B cell (primary cell): ENCODE data around the gene FSTL3. TPM values are rescaled to one million over a fixed set of nuclear protein-coding genes. Genes with fewer than 3 reads are reported as not detected.
A peak's percentile ranks its signal among the peaks of the same experiment; 100 is the strongest.

Source experiments
- ATAC-seq: fragments of 200-7000 bp; cut with Tn5 transposase; one replicate; pipeline ENCODE4 v1.10.0; 2021; ENCODE audit warnings: low read depth, mild to moderate bottlenecking, moderate number of reproducible peaks, moderate library complexity
- CTCF ChIA-PET: fragments of 350-600 bp; sonication (Branson Sonifier 250); formaldehyde crosslinking; loops from one replicate; lab custom pipeline; 2021; ENCODE audit warnings: antibody characterized with exemption, inconsistent platforms; lab: Charles Lee
- POLR2A ChIA-PET: fragments of 350-600 bp; sonication (Branson Sonifier 250); formaldehyde crosslinking; loops from one replicate; lab custom pipeline; 2021; ENCODE audit warnings: antibody characterized with exemption; lab: Charles Lee
- DNase-seq: peaks from one replicate; pipeline ENCODE4 v3.0.0; 2013
- H2AFZ ChIP-seq: 2 replicates; pipeline ENCODE4 v1.6.1; 2012; ENCODE audit warnings: mild to moderate bottlenecking, low read depth, low read length; ENCODE audit not compliant: insufficient read depth, poor library complexity, severe bottlenecking
- H3K27ac ChIP-seq, 2 donors: 1 replicate in 1 of 2; 2 replicates in 1 of 2; pipeline ENCODE4 v1.5.1; 2012 to 2013; ENCODE audit warnings: low read length in 2 of 2, mild to moderate bottlenecking in 2 of 2, moderate library complexity in 1 of 2
- H3K27me3 ChIP-seq, 4 experiments: fragments of 200-600 bp in 1 of 4; sonication (generic) in 1 of 4; replicated peaks in 1 of 4; 1 replicate in 2 of 4; 2 replicates in 2 of 4; pipeline versions ENCODE4 v1.6.1 to v1.7.0; 2013 to 2016; ENCODE audit warnings: low read length in 3 of 4, mild to moderate bottlenecking in 2 of 4, mixed read lengths in 1 of 4, moderate library complexity in 1 of 4; ENCODE audit not compliant: insufficient read depth in 4 of 4, control insufficient read depth in 3 of 4; ENCODE audit errors: control extremely low read depth in 1 of 4
- H3K36me3 ChIP-seq, 2 experiments: replicated peaks in 1 of 2; 1 replicate in 1 of 2; 2 replicates in 1 of 2; pipeline versions ENCODE4 v1.6.1 to v1.7.1; 2013; ENCODE audit warnings: low read length in 1 of 2; ENCODE audit not compliant: insufficient read depth in 2 of 2, control insufficient read depth in 1 of 2; ENCODE audit errors: control extremely low read depth in 1 of 2, extremely low read depth in 1 of 2
- H3K4me1 ChIP-seq, 2 donors: fragments of 200-600 bp in 1 of 2; sonication (generic) in 1 of 2; 1 replicate in 1 of 2; 2 replicates in 1 of 2; pipeline versions ENCODE4 v1.5.1 to v1.6.1; 2013 to 2017; ENCODE audit warnings: low read length in 2 of 2; ENCODE audit not compliant: control insufficient read depth in 2 of 2, insufficient read depth in 2 of 2
- H3K4me2 ChIP-seq: replicated peaks from 2 replicates; pipeline ENCODE3; 2012; ENCODE audit warnings: mild to moderate bottlenecking, low read depth, low read length; ENCODE audit not compliant: poor library complexity, severe bottlenecking
- H3K4me3 ChIP-seq, 5 experiments: fragments of 200-600 bp in 1 of 5; sonication (generic) in 1 of 5; 1 replicate in 3 of 5; 2 replicates in 2 of 5; pipeline versions ENCODE4 v1.5.1 to v1.7.0; 2011 to 2016; ENCODE audit warnings: low read length in 4 of 5, mild to moderate bottlenecking in 4 of 5, low read depth in 2 of 5, control low read depth in 1 of 5, moderate library complexity in 1 of 5; ENCODE audit not compliant: insufficient read depth in 1 of 5; ENCODE audit errors: control extremely low read depth in 1 of 5, extremely low read depth in 1 of 5
- H3K79me2 ChIP-seq: fragments of 200-600 bp; sonication (generic); one replicate; pipeline ENCODE4 v1.6.0; 2016; ENCODE audit warnings: low read length; ENCODE audit not compliant: control insufficient read depth, insufficient read depth
- H3K9ac ChIP-seq: fragments of 200-600 bp; sonication (generic); 2 replicates; pipeline ENCODE4 v1.6.1; 2017; ENCODE audit warnings: mild to moderate bottlenecking, low read length, moderate library complexity
- H3K9me3 ChIP-seq, 3 donors: one replicate each; pipeline versions ENCODE4 v1.6.1 to v1.7.1; 2013; ENCODE audit warnings: low read length in 2 of 3; ENCODE audit not compliant: control insufficient read depth in 2 of 3, insufficient read depth in 1 of 3; ENCODE audit errors: control extremely low read depth in 1 of 3
- H4K20me1 ChIP-seq: 2 replicates; pipeline ENCODE4 v1.6.0; 2012; ENCODE audit warnings: mild to moderate bottlenecking, low read length; ENCODE audit not compliant: insufficient read depth, control insufficient read depth, poor library complexity, severe bottlenecking
- H3K27ac Mint-ChIP-seq: one replicate; pipeline ENCODE4 v1.8.0; 2021; ENCODE audit warnings: mixed read lengths
- H3K27me3 Mint-ChIP-seq: one replicate; pipeline ENCODE4 v1.8.0; 2021; ENCODE audit warnings: mixed read lengths
- H3K4me1 Mint-ChIP-seq: one replicate; pipeline ENCODE4 v1.8.0; 2021; ENCODE audit warnings: mixed read lengths
- H3K4me3 Mint-ChIP-seq: one replicate; pipeline ENCODE4 v1.8.0; 2021; ENCODE audit warnings: mixed read lengths
- H3K9me3 Mint-ChIP-seq: one replicate; pipeline ENCODE4 v1.8.0; 2022; ENCODE audit warnings: mixed read lengths; ENCODE audit not compliant: insufficient read depth
- EZH2 ChIP-seq: IDR thresholded peaks from 2 replicates; pipeline ENCODE4 v1.6.1; 2012; ENCODE audit warnings: borderline replicate concordance, low read depth, mild to moderate bottlenecking, moderate library complexity, low read length; ENCODE audit not compliant: insufficient read depth, poor library complexity, severe bottlenecking
- WGBS: methylation state at CpG from one replicate; pipeline ENCODE4 v1.1.5; 2013; ENCODE audit warnings: missing lambda C conversion rate; ENCODE audit not compliant: insufficient coverage; 5-methylcytosine and 5-hydroxymethylcytosine counted together
- intact Hi-C: fragments of 100-400 bp; cut with micrococcal nuclease; formaldehyde crosslinking; loops from one replicate; pipeline ENCODE4 v1.10.0; 2022
- polyA plus RNA-seq: library from polyadenylated mRNA; depleted of rRNA; stranded (reverse); fragments of >200 nt; gene quantifications from 2 replicates; pipeline ENCODE4 v1.2.3, GENCODE V29; 2012
- total RNA-seq, 2 donors: library from RNA; stranded (reverse); fragments of 120-200 nt in 1 of 2; gene quantifications; 1 replicate in 1 of 2; 2 replicates in 1 of 2; pipeline versions ENCODE4 v1.2.3 to v1.2.4, GENCODE V29; 2013 to 2022
- TF ChIP-seq, protein P1 (sequence below): fragments of 200-600 bp; IDR thresholded peaks from one replicate; pipeline ENCODE4 v1.8.0; 2022; ENCODE audit warnings: antibody characterized with exemption, mild to moderate bottlenecking

The FSTL3 gene
- total and polyA plus RNA-seq, 2 donors (not counting 1 experiment from before 2014, with no cell fraction given): 2.6 to 5.8 TPM

DNA sequence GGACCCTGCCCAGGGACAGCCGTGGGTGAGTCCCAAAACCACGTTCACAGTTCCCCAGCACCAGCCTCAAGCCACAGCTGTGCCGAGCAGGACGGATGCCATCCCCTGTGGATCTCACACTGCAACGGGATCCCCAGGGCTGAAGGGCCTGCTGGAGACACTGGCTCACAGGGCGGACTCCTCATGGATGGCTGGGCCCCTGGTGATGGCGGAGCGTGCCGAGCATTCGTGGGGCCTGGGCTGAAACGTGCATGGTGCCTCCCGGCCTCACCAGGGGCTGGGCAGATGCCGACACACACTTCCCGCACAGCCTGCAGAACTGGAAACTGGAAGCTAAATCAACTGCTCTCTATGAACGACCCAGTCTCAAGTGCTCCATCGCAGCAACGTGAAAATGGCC lies 22.8 kb upstream of the FSTL3 start:
- peaks cover 0 to 59% of the 10 kb centered on the region in 2 experiments for H3K36me3 ChIP-seq

DNA sequence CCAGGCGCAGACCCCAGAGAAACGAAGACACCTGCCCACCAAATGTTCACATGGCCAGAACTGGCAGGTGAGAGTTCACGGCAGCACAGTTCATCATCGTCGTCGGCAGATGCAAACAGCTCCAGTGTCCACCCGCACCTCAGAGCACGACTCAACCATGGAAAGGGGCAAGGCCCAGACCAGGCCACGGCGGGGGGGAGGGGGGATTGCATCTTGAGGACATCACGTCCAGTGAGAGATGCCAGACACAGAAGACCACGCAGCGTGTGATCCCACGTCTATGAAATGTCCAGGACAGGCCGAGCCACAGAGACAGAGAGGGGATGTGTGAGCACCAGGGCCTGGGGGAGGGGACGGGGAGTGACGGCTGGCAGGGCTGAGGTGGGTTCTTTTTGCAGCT lies 20.5 kb upstream of the FSTL3 start:
- H3K4me1 ChIP-seq: peaks cover 26 to 40% of the 10 kb centered on the region in 2 donors
- POLR2A ChIA-PET: interaction anchor here (1.1 kb wide), 1 partner anchor 14 kb away, joined by 3 read pairs; no protein-coding TSS in a partner anchor
- no peak overlapping the region for H3K4me3 ChIP-seq
- no peak overlapping the region for H3K27ac ChIP-seq
- Mint-ChIP-seq H3K4me3 (no peak overlapping the region), H3K27ac (peak overlapping the region; percentile 6), H3K27me3 (no peaks in the 10 kb centered on the region), H3K9me3 (no peaks in the 10 kb centered on the region), H3K4me1 (peaks cover 53% of the 10 kb centered on the region)
- no peaks in the 10 kb centered on the region for H3K9me3 ChIP-seq
- ATAC-seq (no peak), DNase-seq (no peak)
- peaks cover 99% of the 10 kb centered on the region for H4K20me1 ChIP-seq
- no peak overlapping the region for H3K9ac ChIP-seq
- H3K36me3 ChIP-seq: peaks cover 0 to 60% of the 10 kb centered on the region in 2 experiments
- TF ChIP-seq, protein P1, sequence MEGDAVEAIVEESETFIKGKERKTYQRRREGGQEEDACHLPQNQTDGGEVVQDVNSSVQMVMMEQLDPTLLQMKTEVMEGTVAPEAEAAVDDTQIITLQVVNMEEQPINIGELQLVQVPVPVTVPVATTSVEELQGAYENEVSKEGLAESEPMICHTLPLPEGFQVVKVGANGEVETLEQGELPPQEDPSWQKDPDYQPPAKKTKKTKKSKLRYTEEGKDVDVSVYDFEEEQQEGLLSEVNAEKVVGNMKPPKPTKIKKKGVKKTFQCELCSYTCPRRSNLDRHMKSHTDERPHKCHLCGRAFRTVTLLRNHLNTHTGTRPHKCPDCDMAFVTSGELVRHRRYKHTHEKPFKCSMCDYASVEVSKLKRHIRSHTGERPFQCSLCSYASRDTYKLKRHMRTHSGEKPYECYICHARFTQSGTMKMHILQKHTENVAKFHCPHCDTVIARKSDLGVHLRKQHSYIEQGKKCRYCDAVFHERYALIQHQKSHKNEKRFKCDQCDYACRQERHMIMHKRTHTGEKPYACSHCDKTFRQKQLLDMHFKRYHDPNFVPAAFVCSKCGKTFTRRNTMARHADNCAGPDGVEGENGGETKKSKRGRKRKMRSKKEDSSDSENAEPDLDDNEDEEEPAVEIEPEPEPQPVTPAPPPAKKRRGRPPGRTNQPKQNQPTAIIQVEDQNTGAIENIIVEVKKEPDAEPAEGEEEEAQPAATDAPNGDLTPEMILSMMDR: no peak
- TF ChIP-seq EZH2: no peak
- H2AFZ ChIP-seq: no peak overlapping the region
- no peak overlapping the region for H3K4me2 ChIP-seq
- H3K27me3 ChIP-seq: no peaks in the 10 kb centered on the region
- peaks cover 100% of the 10 kb centered on the region for H3K79me2 ChIP-seq
- intact Hi-C loops: no loop called here
- CTCF ChIA-PET: interaction anchor here (1.1 kb wide), 1 partner anchor 82 kb away, joined by 3 read pairs; no protein-coding TSS in a partner anchor
- WGBS: 91% methylated on average over 13 of the region's 17 CpGs

More for the DNA sequence above, 22.8 kb upstream of the FSTL3 start:
- no peak for TF ChIP-seq EZH2
- TF ChIP-seq, protein P1: no peak
- H3K4me3 Mint-ChIP-seq: no peak overlapping the region
- DNase-seq: no peak
- ATAC-seq: no peak
- Histone ChIP-seq H2AFZ (no peak overlapping the region), H3K4me2 (no peak overlapping the region), H4K20me1 (peaks cover 99% of the 10 kb centered on the region), H3K4me3 (no peak overlapping the region), H3K27me3 (no peaks in the 10 kb centered on the region), H3K27ac (no peak overlapping the region), H3K79me2 (peaks cover 84% of the 10 kb centered on the region), H3K9ac (no peak overlapping the region), H3K4me1 (peaks cover 5 to 17% of the 10 kb centered on the region in 2 donors), H3K9me3 (no peaks in the 10 kb centered on the region)
- POLR2A ChIA-PET: no interaction called here
- peaks cover 33% of the 10 kb centered on the region for H3K4me1 Mint-ChIP-seq
- H3K27ac Mint-ChIP-seq: no peak overlapping the region
- intact Hi-C loops: no loop called here
- no peaks in the 10 kb centered on the region for H3K9me3 Mint-ChIP-seq
- H3K27me3 Mint-ChIP-seq: no peaks in the 10 kb centered on the region
- WGBS: 95% methylated on average over 17 of the region's 17 CpGs
- CTCF ChIA-PET: no interaction called here
